GM19463 (cell line): Measurements from ENCODE around the gene LARGE1.
"Not testable (repeated sequence)": the region's sequence is repeated elsewhere in the genome, so short reads cannot be mapped to it uniquely, and the experiment has no call there.

ENCODE experiments used
- ATAC-seq: cut with Tn5 transposase; IDR thresholded peaks from one replicate; pipeline ENCODE4 v1.9.1; 2021; ENCODE audit warnings: mild to moderate bottlenecking, moderate library complexity; ENCODE audit not compliant: unreplicated experiment

The LARGE1 gene

GRCh38 chr22:33858653-33859052 is 61.6 kb downstream of the LARGE1 start:
- not testable (repeated sequence) for ATAC-seq

- ATAC-seq, result not testable (repeated sequence)
These were observed 62.5 kb downstream of the LARGE1 start for GRCh38 chr22:33857767-33858166.

- ATAC-seq, result no peak
These were observed 65.6 kb downstream of the LARGE1 start for GRCh38 chr22:33854724-33855123.

- ATAC-seq, result peak; percentile 76
These were observed 66.8 kb downstream of the LARGE1 start for GRCh38 chr22:33853200-33854097.

- ATAC-seq, result no peak
These were observed 68.4 kb downstream of the LARGE1 start for GRCh38 chr22:33851821-33852384.

- no peak for ATAC-seq
These were observed 69.0 kb downstream of the LARGE1 start for GRCh38 chr22:33851240-33851639.

- ATAC-seq, result no peak
These were observed 69.6 kb downstream of the LARGE1 start for GRCh38 chr22:33850724-33851123.

GRCh38 chr22:33850193-33850592 is 70.1 kb downstream of the LARGE1 start:
- ATAC-seq, result no peak

- no peak for ATAC-seq
These were observed 72.0 kb downstream of the LARGE1 start for GRCh38 chr22:33848251-33848650.

- ATAC-seq, result no peak
These were observed 76.0 kb downstream of the LARGE1 start for GRCh38 chr22:33844273-33844672.

GRCh38 chr22:33842421-33843094 is 77.7 kb downstream of the LARGE1 start:
- ATAC-seq, result no peak

GRCh38 chr22:33842006-33842354 is 78.3 kb downstream of the LARGE1 start:
- ATAC-seq, result peak; percentile 56

- peak; percentile 36 for ATAC-seq
These were observed 78.8 kb downstream of the LARGE1 start for GRCh38 chr22:33841281-33842005.

GRCh38 chr22:33838644-33839043 is 81.6 kb downstream of the LARGE1 start:
- no peak for ATAC-seq

GRCh38 chr22:33837826-33838225 is 82.5 kb downstream of the LARGE1 start:
- ATAC-seq, result no peak

GRCh38 chr22:33835265-33835664 is 85.0 kb downstream of the LARGE1 start:
- ATAC-seq, result no peak

- ATAC-seq, result no peak
These were observed 87.6 kb downstream of the LARGE1 start for GRCh38 chr22:33832558-33833151.

GRCh38 chr22:33831651-33832050 is 88.6 kb downstream of the LARGE1 start:
- no peak for ATAC-seq

- no peak for ATAC-seq
These were observed 89.1 kb downstream of the LARGE1 start for GRCh38 chr22:33831207-33831606.

- no peak for ATAC-seq
These were observed 90.6 kb downstream of the LARGE1 start for GRCh38 chr22:33829546-33830280.
